Measurements from ENCODE around the gene ZG16B.

ZG16B gene

GRCh38 chr16:2806286-2806685 is 23.8 kb upstream of the ZG16B start:
- no peak for DNase-seq (ENCODE audit: low read depth)

- DNase-seq (ENCODE audit: low read depth) = no peak
Measured at GRCh38 chr16:2808181-2808580, 21.9 kb upstream of the ZG16B start.

DNA sequence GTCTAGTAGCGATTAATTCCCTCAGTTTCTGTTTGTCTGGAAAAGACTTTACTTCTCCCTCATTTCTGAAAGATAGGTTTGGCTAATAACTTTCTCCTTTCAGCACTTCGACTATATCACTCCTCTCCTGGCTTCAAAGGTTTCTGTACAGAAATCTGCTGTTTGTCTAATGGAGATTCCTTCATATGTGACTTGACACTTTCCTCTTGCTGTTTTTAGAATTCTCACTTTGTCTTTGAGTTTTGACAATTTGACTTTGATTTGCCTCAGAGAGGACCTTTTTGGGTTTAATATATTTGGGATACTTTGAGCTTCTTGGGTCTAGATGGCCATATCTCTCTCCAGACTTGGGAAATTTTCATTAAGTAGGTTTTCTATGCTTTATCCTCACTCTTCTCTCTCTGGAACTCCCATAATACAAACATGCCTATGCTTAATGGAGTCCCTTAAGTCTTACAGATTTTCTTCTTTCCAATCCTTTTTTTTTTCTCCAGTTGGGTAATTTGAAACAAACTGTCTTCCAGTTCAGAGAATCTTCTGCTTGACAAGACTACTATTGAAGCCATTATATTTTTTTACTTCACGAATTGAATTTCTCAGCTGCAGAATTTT is 20.8 kb upstream of the ZG16B start:
- no peak for DNase-seq (ENCODE audit: low read depth)

GRCh38 chr16:2810651-2811050 is 19.5 kb upstream of the ZG16B start:
- DNase-seq (ENCODE audit: low read depth) = no peak

DNA sequence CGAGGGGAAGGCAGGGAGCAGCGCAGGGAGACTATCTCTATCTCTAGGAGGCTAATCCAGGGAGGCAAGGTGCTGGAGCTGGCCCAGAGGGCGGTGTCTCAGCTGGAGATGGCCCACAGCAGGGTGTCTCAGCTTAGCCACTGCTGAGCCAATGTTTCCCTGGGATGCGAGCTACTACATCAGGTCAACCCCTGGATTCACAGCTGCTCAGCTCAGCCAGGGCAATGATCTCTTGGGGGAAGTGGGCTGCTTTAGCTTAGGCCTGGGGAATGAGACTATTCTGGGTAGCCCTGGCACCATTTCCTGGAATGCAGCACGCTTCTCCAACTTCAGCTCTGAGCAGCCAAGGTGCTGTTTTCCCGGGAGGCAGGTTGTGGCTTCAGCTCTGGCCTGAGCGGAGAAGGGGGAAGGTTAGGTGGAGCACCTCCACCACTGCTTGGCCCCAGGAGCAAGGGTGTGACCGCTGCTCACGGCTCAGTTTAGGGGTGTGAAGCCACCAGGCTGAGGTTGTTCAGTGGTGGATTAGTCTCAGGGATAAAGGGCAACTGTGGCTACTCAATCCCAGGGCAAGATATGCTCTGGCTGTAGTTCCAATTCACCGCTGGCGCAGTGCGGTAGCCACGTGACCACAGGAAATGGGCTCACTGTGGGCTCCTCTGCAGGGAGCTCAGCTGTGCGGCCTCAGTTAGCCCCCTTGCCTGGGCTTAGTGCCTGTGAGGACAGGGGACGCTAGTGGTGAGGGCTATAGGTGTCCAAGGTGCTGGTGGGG is 18.2 kb upstream of the ZG16B start:
- no peak for DNase-seq (ENCODE audit: low read depth)

- DNase-seq (ENCODE audit: low read depth) = no peak
Measured at GRCh38 chr16:2813771-2814221, 16.3 kb upstream of the ZG16B start.

- no peak for DNase-seq (ENCODE audit: low read depth)
Measured at GRCh38 chr16:2814551-2815298, 15.4 kb upstream of the ZG16B start.

- no peak for DNase-seq (ENCODE audit: low read depth)
Measured at GRCh38 chr16:2815299-2815771, 14.8 kb upstream of the ZG16B start.

GRCh38 chr16:2816751-2817339 is 13.3 kb upstream of the ZG16B start, which contains the start of gene PRSS21:
PRSS21 (plus strand) TSS chr16:2817237; CDS start chr16:2817269, 32 bp downstream.
- DNase-seq (ENCODE audit: low read depth) = no peak

- no peak for DNase-seq (ENCODE audit: low read depth)
Measured at GRCh38 chr16:2817340-2818271, 12.5 kb upstream of the ZG16B start.

DNA sequence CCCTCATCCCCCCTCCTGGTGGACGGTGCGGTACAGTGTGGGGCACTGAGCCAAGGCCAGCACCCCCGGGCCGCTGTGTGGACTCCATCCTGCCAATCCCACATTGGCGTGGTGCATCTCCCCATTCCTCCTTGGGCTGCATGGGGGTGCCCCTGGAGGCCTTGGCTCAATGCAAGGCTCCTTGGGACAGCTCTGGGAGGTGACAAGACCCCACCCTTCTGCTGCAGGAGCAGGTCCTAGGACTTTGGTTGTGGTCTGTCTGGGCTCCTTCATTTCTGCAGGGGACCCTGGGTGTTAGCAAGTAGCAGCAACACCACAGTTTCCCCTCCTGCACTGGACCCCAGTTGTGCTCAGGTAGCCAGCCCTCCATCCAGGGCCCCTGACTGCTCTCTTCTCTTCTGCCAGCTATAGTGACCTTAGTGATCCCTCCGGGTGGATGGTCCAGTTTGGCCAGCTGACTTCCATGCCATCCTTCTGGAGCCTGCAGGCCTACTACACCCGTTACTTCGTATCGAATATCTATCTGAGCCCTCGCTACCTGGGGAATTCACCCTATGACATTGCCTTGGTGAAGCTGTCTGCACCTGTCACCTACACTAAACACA is 11.7 kb upstream of the ZG16B start:
- DNase-seq (ENCODE audit: low read depth) = no peak

DNA sequence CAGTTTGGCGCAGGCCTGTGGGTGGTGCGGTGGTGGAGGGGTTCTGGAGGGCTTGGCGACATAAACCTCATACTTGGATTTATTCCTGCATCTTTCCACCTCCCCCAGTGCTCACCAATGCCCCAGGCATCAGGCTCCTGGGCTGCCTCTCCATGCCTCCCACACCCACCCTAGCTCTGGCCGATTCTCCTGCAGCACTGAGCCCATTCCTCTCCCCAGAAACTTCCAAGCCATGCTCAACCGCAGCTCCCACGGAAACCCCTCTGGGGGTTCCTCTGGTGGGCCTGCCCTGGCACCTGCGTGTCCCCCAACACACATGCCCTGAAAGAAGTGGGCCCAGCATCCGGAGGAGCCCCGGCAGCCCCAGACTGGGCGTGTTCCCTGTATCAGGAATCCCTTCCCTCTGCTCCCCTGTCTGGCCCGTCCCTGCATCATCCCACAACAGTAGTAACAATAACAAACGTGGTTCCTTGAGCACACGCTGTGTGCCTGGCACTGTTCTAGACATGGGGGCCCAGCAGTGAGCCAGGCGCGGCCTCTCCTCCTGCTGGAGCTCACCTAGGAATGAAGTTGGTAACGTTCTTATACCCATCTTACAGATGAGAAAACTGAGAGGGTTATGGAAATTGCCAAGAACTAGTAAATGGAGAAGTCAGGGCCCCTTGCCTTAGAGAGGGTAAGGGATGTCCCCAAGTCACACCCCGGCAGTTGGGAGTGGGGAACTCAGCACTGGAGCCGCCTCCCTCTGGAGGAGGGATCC is 10.7 kb upstream of the ZG16B start:
- no peak for DNase-seq (ENCODE audit: low read depth)

GRCh38 chr16:2819939-2820835 is 9.9 kb upstream of the ZG16B start:
- no peak for DNase-seq (ENCODE audit: low read depth)

DNA sequence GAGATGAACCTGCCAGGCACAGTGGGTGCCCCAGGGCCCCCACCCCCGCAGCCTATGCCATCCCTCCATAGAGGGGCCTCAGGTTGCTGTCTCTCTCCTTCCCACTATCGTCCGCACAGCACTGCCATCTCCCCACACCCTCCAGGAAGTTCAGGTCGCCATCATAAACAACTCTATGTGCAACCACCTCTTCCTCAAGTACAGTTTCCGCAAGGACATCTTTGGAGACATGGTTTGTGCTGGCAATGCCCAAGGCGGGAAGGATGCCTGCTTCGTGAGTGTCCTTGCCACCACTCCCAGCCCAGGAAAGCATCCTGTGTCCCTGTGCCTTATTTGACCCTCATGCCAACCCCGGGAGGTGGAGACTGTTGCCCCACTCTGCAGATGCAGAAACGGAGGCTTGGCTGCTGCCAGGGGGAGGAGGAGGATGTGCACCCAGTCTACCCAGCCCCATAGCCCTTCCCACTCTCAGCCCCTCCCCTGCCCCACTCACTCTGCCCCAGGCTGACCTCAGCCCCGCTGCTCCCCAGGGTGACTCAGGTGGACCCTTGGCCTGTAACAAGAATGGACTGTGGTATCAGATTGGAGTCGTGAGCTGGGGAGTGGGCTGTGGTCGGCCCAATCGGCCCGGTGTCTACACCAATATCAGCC is 9.1 kb upstream of the ZG16B start:
- no peak for DNase-seq (ENCODE audit: low read depth)

DNA sequence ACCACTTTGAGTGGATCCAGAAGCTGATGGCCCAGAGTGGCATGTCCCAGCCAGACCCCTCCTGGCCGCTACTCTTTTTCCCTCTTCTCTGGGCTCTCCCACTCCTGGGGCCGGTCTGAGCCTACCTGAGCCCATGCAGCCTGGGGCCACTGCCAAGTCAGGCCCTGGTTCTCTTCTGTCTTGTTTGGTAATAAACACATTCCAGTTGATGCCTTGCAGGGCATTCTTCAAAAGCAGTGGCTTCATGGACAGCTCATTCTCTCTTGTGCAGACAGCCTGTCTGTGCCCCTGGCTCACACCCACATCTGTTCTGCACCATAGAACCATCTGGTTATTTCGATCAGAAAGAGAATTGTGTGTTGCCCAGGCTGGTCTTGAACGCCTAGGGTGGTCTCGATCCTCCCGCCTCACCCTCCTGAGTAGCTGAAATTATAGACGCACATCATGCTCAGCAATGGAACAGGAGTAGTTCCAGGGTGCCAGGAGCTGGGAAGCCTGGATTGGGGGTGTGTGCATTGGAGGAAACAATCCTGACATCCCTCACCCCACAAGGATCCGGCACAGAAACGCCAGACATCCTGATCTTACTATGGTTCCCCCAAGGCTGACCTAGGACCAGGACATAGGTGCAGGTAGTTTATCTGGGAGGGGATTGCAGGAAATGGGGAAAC is 8.5 kb upstream of the ZG16B start:
- DNase-seq (ENCODE audit: low read depth) = no peak

DNA sequence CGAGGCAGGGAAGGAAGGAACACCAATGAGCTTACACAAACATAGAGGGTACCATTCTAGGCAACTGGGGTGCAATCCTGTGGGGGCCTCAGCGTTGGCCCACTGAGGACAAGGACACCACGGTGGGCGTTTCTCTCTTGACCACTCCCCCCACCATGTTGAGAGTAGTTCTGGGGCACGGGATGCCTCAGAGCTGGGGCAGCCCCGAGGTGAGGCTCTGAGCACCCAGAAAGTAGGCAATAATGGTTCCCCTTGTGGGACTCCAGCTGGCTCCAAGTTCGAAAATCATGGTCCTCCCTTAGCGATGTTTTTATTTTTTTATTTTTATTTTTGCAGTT is 8.0 kb upstream of the ZG16B start:
- no peak for DNase-seq (ENCODE audit: low read depth)

DNA sequence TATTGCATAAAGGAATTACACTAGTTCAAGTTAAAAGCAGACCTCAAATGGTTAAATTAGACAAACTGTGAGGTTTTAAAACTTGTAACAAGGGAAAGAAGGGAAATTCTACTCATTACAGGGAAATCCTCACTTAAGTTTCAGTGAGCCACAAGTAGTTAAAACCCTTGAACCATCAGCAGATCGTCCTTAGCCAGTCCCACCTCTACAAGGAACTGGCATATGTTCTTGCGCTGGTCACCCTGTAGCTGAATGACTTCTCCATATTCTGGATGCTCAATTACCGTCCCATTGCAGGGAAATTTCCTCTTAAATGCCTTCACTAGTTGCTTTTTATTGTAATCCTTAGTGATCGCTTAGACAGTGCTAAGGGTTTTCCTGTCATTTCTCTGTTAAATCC is 7.6 kb upstream of the ZG16B start:
- DNase-seq (ENCODE audit: low read depth) = no peak

- no peak for DNase-seq (ENCODE audit: low read depth)
Measured at GRCh38 chr16:2824626-2825025, 5.5 kb upstream of the ZG16B start.

Measured in stimulated activated CD8-positive, alpha-beta memory T cell treated with anti-CD3 and anti-CD28 coated beads, Interleukin-15, amount 100 ng/mL, for 24 hours (primary cell).